Endothelial cell of umbilical vein (primary cell): ENCODE data around the gene FALEC. TPM values are rescaled to one million over a fixed set of nuclear protein-coding genes. Genes with fewer than 3 reads are reported as not detected.
A peak's percentile ranks its signal among the peaks of the same experiment; 100 is the strongest.
"Not testable (repeated sequence)": the region's sequence is repeated elsewhere in the genome, so short reads cannot be mapped to it uniquely, and the experiment has no call there.

Experiments
- BruUV-seq: library from RNA; stranded (reverse); fragments of 400-500 nt; replicated peaks from 2 replicates; lab custom pipeline; 2021; lab: Mats Ljungman, UMichigan
- CTCF ChIA-PET: fragments of 300-600, 350-600 bp; sonication (Branson Sonifier 250); formaldehyde crosslinking; loops from one replicate; lab custom pipeline; 2021; ENCODE audit warnings: antibody characterized with exemption, inconsistent platforms; lab: Charles Lee
- POLR2A ChIA-PET: fragments of 300-600, 350-600 bp; sonication (Branson Sonifier 250); formaldehyde crosslinking; loops from one replicate; lab custom pipeline; 2021; ENCODE audit warnings: antibody characterized with exemption, inconsistent platforms; lab: Charles Lee
- DNase-seq: peaks from one replicate; pipeline ENCODE4 v3.0.0-alpha.2; 2011; ENCODE audit warnings: low read depth, low spot score
- FAIRE-seq: peaks from 2 replicates; lab custom pipeline; 2011; peaks lifted over from hg19 to GRCh38; lab: Jason Lieb, UNC
- H2AFZ ChIP-seq: 2 replicates; pipeline ENCODE4 v1.6.0; 2012; ENCODE audit warnings: low read depth, low read length, control low read depth, inconsistent platforms
- H3K27ac ChIP-seq: 2 replicates; pipeline ENCODE4 v1.5.1; 2011; ENCODE audit warnings: low read depth, mild to moderate bottlenecking, control low read depth, low read length, moderate library complexity; ENCODE audit not compliant: insufficient read depth
- H3K27me3 ChIP-seq, 2 experiments: 2 replicates each; pipeline versions ENCODE4 v1.6.0 to v1.6.1; 2011; ENCODE audit warnings: low read length in 2 of 2, mixed read lengths in 1 of 2; ENCODE audit not compliant: control insufficient read depth in 2 of 2, insufficient read depth in 2 of 2
- H3K36me3 ChIP-seq, 2 experiments: 2 replicates in 1 of 2; 3 replicates in 1 of 2; pipeline ENCODE4 v1.5.1; 2011; ENCODE audit warnings: low read length in 2 of 2, mild to moderate bottlenecking in 1 of 2, moderate library complexity in 1 of 2; ENCODE audit not compliant: control insufficient read depth in 2 of 2, insufficient read depth in 2 of 2; ENCODE audit errors: extremely low read depth in 1 of 2
- H3K4me1 ChIP-seq: 3 replicates; pipeline ENCODE4 v1.5.1; 2011; ENCODE audit warnings: mild to moderate bottlenecking, low read length; ENCODE audit not compliant: control insufficient read depth, insufficient read depth; ENCODE audit errors: extremely low read depth
- H3K4me2 ChIP-seq: 2 replicates; pipeline ENCODE4 v1.6.1; 2011; ENCODE audit warnings: low read length, control low read depth, mixed read lengths; ENCODE audit not compliant: insufficient read depth
- H3K4me3 ChIP-seq, 3 experiments: fragments of 200-600 bp in 1 of 3; sonication (generic), shearing (Covaris generic) in 1 of 3; replicated peaks in 1 of 3; 2 replicates each; pipeline ENCODE4 v1.5.1; 2011 to 2016; ENCODE audit warnings: control low read depth in 3 of 3, low read length in 3 of 3, mild to moderate bottlenecking in 2 of 3, inconsistent platforms in 1 of 3, low read depth in 1 of 3, moderate library complexity in 1 of 3; ENCODE audit not compliant: insufficient read depth in 1 of 3
- H3K79me2 ChIP-seq: 2 replicates; pipeline ENCODE4 v1.6.0; 2012; ENCODE audit warnings: low read length, inconsistent platforms; ENCODE audit not compliant: control insufficient read depth, insufficient read depth
- H3K9ac ChIP-seq: replicated peaks from 2 replicates; pipeline ENCODE3; 2011; ENCODE audit warnings: low read length, control low read depth; ENCODE audit not compliant: insufficient read depth; ENCODE audit errors: extremely low read depth
- H3K9me1 ChIP-seq: replicated peaks from 3 replicates; pipeline ENCODE4 v1.6.0; 2011; ENCODE audit warnings: mild to moderate bottlenecking, low read length; ENCODE audit not compliant: control insufficient read depth, insufficient read depth; ENCODE audit errors: extremely low read depth
- H3K9me3 ChIP-seq: replicated peaks from 2 replicates; pipeline ENCODE4 v1.5.1; 2012; ENCODE audit warnings: low read length, inconsistent platforms; ENCODE audit not compliant: control insufficient read depth, insufficient read depth
- H4K20me1 ChIP-seq: replicated peaks from 2 replicates; pipeline ENCODE3; 2011; ENCODE audit warnings: mild to moderate bottlenecking, low read length; ENCODE audit not compliant: control insufficient read depth, insufficient read depth; ENCODE audit errors: extremely low read depth
- EZH2 ChIP-seq: IDR thresholded peaks from 2 replicates; pipeline ENCODE4 v1.6.1; 2012; ENCODE audit warnings: borderline replicate concordance, low read depth, mild to moderate bottlenecking, moderate library complexity, low read length, inconsistent platforms; ENCODE audit not compliant: severe bottlenecking
- FOS ChIP-seq: IDR thresholded peaks from 2 replicates; pipeline ENCODE4 v1.6.1; 2011; ENCODE audit warnings: mild to moderate bottlenecking, low read length, moderate library complexity, borderline replicate concordance; ENCODE audit not compliant: insufficient read depth
- GATA2 ChIP-seq: IDR thresholded peaks from 2 replicates; pipeline ENCODE4 v1.7.0; 2011; ENCODE audit warnings: low read depth, mild to moderate bottlenecking, moderate library complexity, mixed read lengths, low read length; ENCODE audit not compliant: insufficient read length, insufficient read depth
- JUN ChIP-seq: IDR thresholded peaks from 2 replicates; pipeline ENCODE4 v1.6.1; 2011; ENCODE audit warnings: borderline replicate concordance, low read depth; ENCODE audit not compliant: insufficient read length, insufficient read depth
- MYC ChIP-seq: IDR thresholded peaks from one replicate; pipeline ENCODE4 v1.6.1; 2011; ENCODE audit warnings: mild to moderate bottlenecking, low read depth, low read length
- POLR2A ChIP-seq: IDR thresholded peaks from 2 replicates; pipeline ENCODE4 v1.6.1; 2012; ENCODE audit warnings: low read depth, mild to moderate bottlenecking, control low read depth, low read length
- POLR2AphosphoS5 ChIP-seq: IDR thresholded peaks from 2 replicates; pipeline ENCODE4 v1.6.1; 2012; ENCODE audit warnings: low read depth, mild to moderate bottlenecking, control low read depth, low read length, moderate library complexity; ENCODE audit not compliant: insufficient read depth
- dilution Hi-C: fragments of 300-500 bp; cut with MboI; formaldehyde crosslinking; loops from one replicate; pipeline ENCODE4 v1.15.0; 2019; ENCODE audit warnings: low sequenced_read_pairs; ENCODE audit not compliant: extremely low pct_ligation_motif_present
- intact Hi-C: fragments of 100-400 bp; cut with micrococcal nuclease; formaldehyde crosslinking; loops from one replicate; pipeline ENCODE4 v1.10.0; 2022
- polyA plus RNA-seq, 4 experiments: library from polyadenylated mRNA; depleted of rRNA in 3 of 4; stranded (reverse) in 3 of 4; unstranded in 1 of 4; fragments of >200 nt; gene quantifications; 2 replicates each; pipeline versions ENCODE4 v1.2.1 to v1.2.3, GENCODE V29; 2011 to 2012; ENCODE audit warnings: missing spikeins in 1 of 4
- total RNA-seq: library from RNA; stranded (reverse); gene quantifications from 2 replicates; pipeline ENCODE4 v1.2.3, GENCODE V29; 2021
- TF ChIP-seq, protein P1 (sequence below), 2 donors: IDR thresholded peaks; 1 replicate in 1 of 2; 2 replicates in 1 of 2; pipeline ENCODE4 v1.5.1; 2011; ENCODE audit warnings: low read length in 2 of 2, mild to moderate bottlenecking in 2 of 2, moderate library complexity in 2 of 2, control low read depth in 1 of 2, inconsistent platforms in 1 of 2, low read depth in 1 of 2; ENCODE audit not compliant: insufficient read depth in 1 of 2; ENCODE audit errors: extremely low read depth in 1 of 2
- TF ChIP-seq, protein P2 (sequence below): IDR thresholded peaks from 2 replicates; pipeline ENCODE4 v1.6.1; 2011; ENCODE audit not compliant: insufficient read depth, insufficient read length

Gene FALEC
- total and polyA plus RNA-seq, 2 donors (not counting 3 experiments of a cell fraction or from before 2014, with no cell fraction given), result not detected

DNA sequence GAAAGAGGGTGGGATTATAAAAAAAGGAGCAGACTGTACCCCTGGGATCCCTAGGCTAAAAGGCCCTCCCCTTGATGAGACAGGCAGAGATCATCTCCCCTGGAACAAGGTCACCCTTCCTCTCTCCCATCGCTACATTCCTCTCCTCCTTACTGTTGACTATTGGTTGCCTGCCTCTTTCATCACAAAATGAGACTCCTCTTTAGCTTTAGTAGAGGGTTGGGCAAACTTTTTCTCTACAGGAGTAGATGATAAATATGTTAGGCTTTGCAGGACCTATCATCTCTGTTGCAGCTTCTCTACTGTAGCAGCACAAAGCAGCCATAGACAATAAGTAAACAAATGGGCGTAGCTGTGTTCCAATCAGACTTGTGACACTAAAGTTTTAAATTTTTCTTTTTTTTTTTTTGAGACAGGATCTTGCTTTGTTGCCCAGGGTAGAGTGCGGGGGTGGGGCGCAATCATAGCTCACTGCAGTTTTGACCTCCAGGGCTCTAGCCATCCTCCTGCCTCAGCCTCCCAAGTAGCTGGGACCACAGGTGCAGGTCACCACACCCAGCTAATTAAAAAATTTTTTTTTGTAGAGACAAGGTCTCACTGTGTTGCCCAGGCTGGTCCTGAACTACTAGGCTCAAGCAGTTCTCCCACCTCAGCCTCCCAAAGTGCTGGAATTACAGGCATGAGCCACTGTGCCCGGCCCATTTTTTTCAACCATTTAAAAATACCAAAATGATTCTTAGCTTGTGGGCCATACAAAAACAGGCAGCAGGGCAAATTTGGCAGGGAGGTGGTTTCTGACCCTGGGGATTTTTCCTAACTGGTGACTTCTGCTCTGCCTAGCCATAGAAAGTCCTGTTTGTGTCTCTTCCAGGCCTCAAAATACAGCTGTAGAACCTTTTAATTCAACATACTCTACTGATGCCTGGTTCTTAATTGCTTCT is 48.8 kb downstream of the FALEC start:
- H3K27ac ChIP-seq, result peak overlapping the region; percentile 99
- intact Hi-C loops (loop anchor here (5.0 kb wide), 1 partner anchor 358 kb away; no protein-coding TSS in a partner anchor), dilution Hi-C loops (no loop called here)
- no peaks in the 10 kb centered on the region for H3K9me3 ChIP-seq
- peaks cover 8% of the 10 kb centered on the region for H3K79me2 ChIP-seq
- no peaks in the 10 kb centered on the region for H4K20me1 ChIP-seq
- H3K9me1 ChIP-seq, result no peaks in the 10 kb centered on the region
- no TSS peak for BruUV-seq
- DNase-seq (no peak), FAIRE-seq (no peak)
- ChIA-PET POLR2A (interaction anchor here (0.8 to 1.4 kb wide), 4 partner anchors 10 to 391 kb away, joined by 3 to 6 read pairs (median 4); partner anchors contain the start of gene MCL1), CTCF (interaction anchor here (0.9 to 13.9 kb wide), 4 partner anchors 11 to 432 kb away, joined by 3 to 288 read pairs (median 94); partner anchors contain the start of gene MCL1)
- H3K4me3 ChIP-seq, result no peak overlapping the region
- H3K9ac ChIP-seq, result no peak overlapping the region
- no peaks in the 10 kb centered on the region for H3K36me3 ChIP-seq
- no peak overlapping the region for H2AFZ ChIP-seq
- no peak overlapping the region for H3K4me2 ChIP-seq
- no peak for TF ChIP-seq POLR2A
- TF ChIP-seq JUN, result no peak
- no peak for TF ChIP-seq MYC
- no peak for TF ChIP-seq GATA2
- TF ChIP-seq, protein P1, sequence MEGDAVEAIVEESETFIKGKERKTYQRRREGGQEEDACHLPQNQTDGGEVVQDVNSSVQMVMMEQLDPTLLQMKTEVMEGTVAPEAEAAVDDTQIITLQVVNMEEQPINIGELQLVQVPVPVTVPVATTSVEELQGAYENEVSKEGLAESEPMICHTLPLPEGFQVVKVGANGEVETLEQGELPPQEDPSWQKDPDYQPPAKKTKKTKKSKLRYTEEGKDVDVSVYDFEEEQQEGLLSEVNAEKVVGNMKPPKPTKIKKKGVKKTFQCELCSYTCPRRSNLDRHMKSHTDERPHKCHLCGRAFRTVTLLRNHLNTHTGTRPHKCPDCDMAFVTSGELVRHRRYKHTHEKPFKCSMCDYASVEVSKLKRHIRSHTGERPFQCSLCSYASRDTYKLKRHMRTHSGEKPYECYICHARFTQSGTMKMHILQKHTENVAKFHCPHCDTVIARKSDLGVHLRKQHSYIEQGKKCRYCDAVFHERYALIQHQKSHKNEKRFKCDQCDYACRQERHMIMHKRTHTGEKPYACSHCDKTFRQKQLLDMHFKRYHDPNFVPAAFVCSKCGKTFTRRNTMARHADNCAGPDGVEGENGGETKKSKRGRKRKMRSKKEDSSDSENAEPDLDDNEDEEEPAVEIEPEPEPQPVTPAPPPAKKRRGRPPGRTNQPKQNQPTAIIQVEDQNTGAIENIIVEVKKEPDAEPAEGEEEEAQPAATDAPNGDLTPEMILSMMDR (IDR thresholded peaks at IDR 0.05; ENCODE audit: extremely low read depth in 1 of 2, insufficient read depth in 1 of 2, low read depth in 1 of 2, low read length in 2 of 2), result no peak
- TF ChIP-seq POLR2AphosphoS5, result no peak
- TF ChIP-seq FOS, result no peak
- no peak for TF ChIP-seq EZH2
- TF ChIP-seq, protein P2, sequence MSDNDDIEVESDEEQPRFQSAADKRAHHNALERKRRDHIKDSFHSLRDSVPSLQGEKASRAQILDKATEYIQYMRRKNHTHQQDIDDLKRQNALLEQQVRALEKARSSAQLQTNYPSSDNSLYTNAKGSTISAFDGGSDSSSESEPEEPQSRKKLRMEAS, result no peak
- H3K4me1 ChIP-seq, result peaks cover 68% of the 10 kb centered on the region
- H3K27me3 ChIP-seq, result no peaks in the 10 kb centered on the region

DNA sequence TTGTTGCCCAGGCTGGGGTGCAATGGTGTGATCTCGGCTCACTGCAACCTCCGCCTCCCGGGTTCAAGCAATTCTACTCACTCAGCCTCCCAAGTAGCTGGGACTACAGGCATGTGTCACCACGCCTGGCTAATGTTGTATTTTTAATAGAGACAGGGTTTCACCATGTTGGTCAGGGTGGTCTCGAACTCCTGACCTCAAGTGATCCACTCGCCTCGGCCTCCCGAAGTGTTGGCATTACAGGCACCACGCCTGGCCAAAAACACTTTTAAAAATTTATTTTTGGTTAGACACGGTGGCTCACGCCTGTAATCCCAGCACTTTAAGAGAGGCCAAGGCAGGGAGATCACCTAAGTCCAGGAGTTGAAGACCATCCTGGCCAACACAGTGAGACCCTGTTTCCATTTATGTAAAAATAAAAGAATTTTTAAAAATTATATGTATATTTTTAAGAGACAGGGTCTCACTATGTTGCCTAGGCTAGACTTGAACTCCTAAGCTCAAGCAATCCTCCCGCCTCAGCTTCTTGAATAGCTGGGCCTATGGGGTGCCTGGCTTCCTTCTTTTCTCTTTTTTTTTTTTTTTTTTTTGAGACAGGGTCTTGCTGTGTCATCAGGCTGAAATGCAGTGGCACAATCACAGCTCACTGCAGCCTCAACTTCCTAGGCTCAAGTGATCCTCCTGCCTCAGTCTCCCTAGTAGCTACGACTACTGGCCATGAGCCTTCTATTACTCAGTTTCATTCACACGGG is 49.9 kb downstream of the FALEC start:
- H3K9me1 ChIP-seq, dilution Hi-C loops, H3K79me2 ChIP-seq, H3K9me3 ChIP-seq, H3K4me3 ChIP-seq, FAIRE-seq, H3K4me2 ChIP-seq, H3K27me3 ChIP-seq, DNase-seq, H2AFZ ChIP-seq, BruUV-seq, H3K36me3 ChIP-seq, intact Hi-C loops, H4K20me1 ChIP-seq, H3K9ac ChIP-seq, H3K27ac ChIP-seq: not testable (repeated sequence)
- ChIA-PET POLR2A (interaction anchor here (0.8 to 1.4 kb wide), 3 partner anchors 11 to 390 kb away, joined by 3 to 4 read pairs (median 3); partner anchors contain the start of gene MCL1), CTCF (interaction anchor here (8.5 to 13.9 kb wide), 2 partner anchors 10 to 53 kb away, joined by 184 to 288 read pairs; partner anchors contain the start of gene MCL1)
- H3K4me1 ChIP-seq, result peaks cover 66% of the 10 kb centered on the region
